H9 (cell line): ENCODE measurements around the gene CTNNBL1. TPM values are rescaled to one million over a fixed set of nuclear protein-coding genes. Genes with fewer than 3 reads are reported as not detected.

Source experiments
- DNase-seq: peaks from one replicate; pipeline ENCODE4 v3.0.0-alpha.2; 2017
- H2AFZ ChIP-seq: one replicate; pipeline ENCODE4 v1.6.1; 2013; ENCODE audit warnings: mild to moderate bottlenecking, low read length, control low read depth, moderate library complexity
- H2AK5ac ChIP-seq: 2 replicates; pipeline ENCODE4 v1.6.1; 2013; ENCODE audit warnings: low read length, control low read depth, mixed read lengths; ENCODE audit not compliant: insufficient read length
- H2BK120ac ChIP-seq: one replicate; pipeline ENCODE4 v1.6.1; 2013; ENCODE audit warnings: low read depth, mild to moderate bottlenecking, low read length, control low read depth, inconsistent platforms; ENCODE audit not compliant: poor library complexity, severe bottlenecking
- H2BK12ac ChIP-seq: 2 replicates; pipeline ENCODE4 v1.6.1; 2013; ENCODE audit warnings: low read length, control low read depth, mixed read lengths, low read depth; ENCODE audit not compliant: insufficient read length
- H2BK15ac ChIP-seq: 2 replicates; pipeline ENCODE4 v1.6.1; 2013; ENCODE audit warnings: low read depth, low read length, control low read depth
- H2BK20ac ChIP-seq: one replicate; pipeline ENCODE4 v1.6.1; 2013; ENCODE audit warnings: low read depth, mild to moderate bottlenecking, low read length, control low read depth, inconsistent platforms; ENCODE audit not compliant: poor library complexity, severe bottlenecking
- H2BK5ac ChIP-seq: 2 replicates; pipeline ENCODE4 v1.6.1; 2013; ENCODE audit warnings: low read length, control low read depth, mixed read lengths; ENCODE audit not compliant: insufficient read length
- H3K14ac ChIP-seq: 2 replicates; pipeline ENCODE4 v1.6.1; 2013; ENCODE audit warnings: low read length, control low read depth; ENCODE audit not compliant: insufficient read depth
- H3K18ac ChIP-seq: 2 replicates; pipeline ENCODE4 v1.6.1; 2013; ENCODE audit warnings: low read depth, mild to moderate bottlenecking, mixed read lengths, low read length, control low read depth; ENCODE audit not compliant: insufficient read length
- H3K23ac ChIP-seq: 2 replicates; pipeline ENCODE4 v1.6.1; 2013; ENCODE audit warnings: low read length, control low read depth, mixed read lengths, low read depth; ENCODE audit not compliant: insufficient read length
- H3K23me2 ChIP-seq: 2 replicates; pipeline ENCODE4 v1.6.1; 2013; ENCODE audit warnings: low read depth, mild to moderate bottlenecking, mixed read lengths, low read length, control low read depth; ENCODE audit not compliant: insufficient read length, poor library complexity, severe bottlenecking
- H3K27ac ChIP-seq: 2 replicates; pipeline ENCODE4 v1.5.1; 2013; ENCODE audit warnings: low read length, control low read depth, mixed read lengths, low read depth; ENCODE audit not compliant: insufficient read length
- H3K27me3 ChIP-seq: 2 replicates; pipeline ENCODE4 v1.6.1; 2013; ENCODE audit warnings: low read length, control low read depth, inconsistent platforms; ENCODE audit not compliant: insufficient read depth
- H3K4ac ChIP-seq: 2 replicates; pipeline ENCODE4 v1.6.1; 2013; ENCODE audit warnings: low read depth, mild to moderate bottlenecking, control low read depth, inconsistent platforms, low read length, moderate library complexity
- H3K4me1 ChIP-seq: 2 replicates; pipeline ENCODE4 v1.6.1; 2013; ENCODE audit warnings: low read length, control low read depth, inconsistent platforms; ENCODE audit not compliant: insufficient read depth
- H3K4me2 ChIP-seq: 2 replicates; pipeline ENCODE4 v1.6.1; 2013; ENCODE audit warnings: low read length, control low read depth, mixed read lengths; ENCODE audit not compliant: insufficient read length, insufficient read depth
- H3K56ac ChIP-seq: 2 replicates; pipeline ENCODE4 v1.6.1; 2013; ENCODE audit warnings: low read depth, mild to moderate bottlenecking, mixed read lengths, low read length, control low read depth; ENCODE audit not compliant: insufficient read length
- H3K79me1 ChIP-seq: 2 replicates; pipeline ENCODE4 v1.6.1; 2013; ENCODE audit warnings: low read depth, mild to moderate bottlenecking, moderate library complexity, low read length, control low read depth, inconsistent platforms; ENCODE audit not compliant: insufficient read depth, poor library complexity, severe bottlenecking
- H3K79me2 ChIP-seq: 2 replicates; pipeline ENCODE4 v1.6.1; 2013; ENCODE audit warnings: low read length, control low read depth, inconsistent platforms; ENCODE audit not compliant: insufficient read depth
- H3K9ac ChIP-seq: 2 replicates; pipeline ENCODE4 v1.6.1; 2013; ENCODE audit warnings: low read length, control low read depth, mixed read lengths; ENCODE audit not compliant: insufficient read length; ENCODE audit errors: extremely low read depth
- H3K9me3 ChIP-seq: one replicate; pipeline ENCODE4 v1.6.1; 2013; ENCODE audit warnings: low read depth, low read length, inconsistent platforms; ENCODE audit not compliant: control insufficient read depth
- H3T11ph ChIP-seq: one replicate; pipeline ENCODE4 v1.6.1; 2013; ENCODE audit warnings: mild to moderate bottlenecking, low read length, control low read depth, inconsistent platforms
- H4K20me1 ChIP-seq: one replicate; pipeline ENCODE4 v1.6.1; 2013; ENCODE audit not compliant: control insufficient read depth, insufficient read length, insufficient read depth
- H4K5ac ChIP-seq: 2 replicates; pipeline ENCODE4 v1.6.1; 2013; ENCODE audit warnings: low read depth, mild to moderate bottlenecking, mixed read lengths, low read length, control low read depth; ENCODE audit not compliant: insufficient read length
- H4K8ac ChIP-seq: replicated peaks from 2 replicates; pipeline ENCODE4 v1.6.1; 2013; ENCODE audit warnings: low read length, control low read depth, mixed read lengths, low read depth; ENCODE audit not compliant: insufficient read length
- H4K91ac ChIP-seq: 2 replicates; pipeline ENCODE4 v1.6.1; 2013; ENCODE audit warnings: low read depth, mild to moderate bottlenecking, moderate library complexity, mixed read lengths, low read length, control low read depth; ENCODE audit not compliant: insufficient read length
- H3K27ac Mint-ChIP-seq, 3 experiments: 2 replicates in 2 of 3; 3 replicates in 1 of 3; pipeline ENCODE4 v1.8.0; 2020 to 2021; ENCODE audit warnings: mixed read lengths in 3 of 3, mild to moderate bottlenecking in 1 of 3, moderate library complexity in 1 of 3
- H3K27me3 Mint-ChIP-seq: 2 replicates; pipeline ENCODE4 v1.8.0; 2021; ENCODE audit warnings: low read depth, mild to moderate bottlenecking, moderate library complexity, mixed read lengths
- H3K36me3 Mint-ChIP-seq, 3 experiments: 2 replicates in 2 of 3; 3 replicates in 1 of 3; pipeline ENCODE4 v1.8.0; 2020 to 2021; ENCODE audit warnings: low read depth in 3 of 3, mixed read lengths in 3 of 3; ENCODE audit not compliant: insufficient read depth in 1 of 3
- H3K4me1 Mint-ChIP-seq, 2 experiments: 2 replicates each; pipeline ENCODE4 v1.8.0; 2020; ENCODE audit warnings: mixed read lengths in 2 of 2
- H3K4me3 Mint-ChIP-seq, 2 experiments: 2 replicates in 1 of 2; 3 replicates in 1 of 2; pipeline ENCODE4 v1.8.0; 2020 to 2021; ENCODE audit warnings: mild to moderate bottlenecking in 2 of 2, mixed read lengths in 2 of 2, moderate library complexity in 1 of 2
- H3K9me3 Mint-ChIP-seq, 2 experiments: 2 replicates in 1 of 2; 3 replicates in 1 of 2; pipeline ENCODE4 v1.8.0; 2020; ENCODE audit warnings: mild to moderate bottlenecking in 2 of 2, mixed read lengths in 2 of 2, moderate library complexity in 1 of 2
- CTCF ChIP-seq: fragments of 200-600 bp; sonication (generic); conservative IDR thresholded peaks from 3 replicates; pipeline ENCODE4 v1.8.0; 2021; ENCODE audit warnings: antibody characterized with exemption, mild to moderate bottlenecking
- WGBS: extraction: QIAGEN DNeasy Blood & Tissue Kit; methylation state at CpG from one replicate; pipeline ENCODE4 v1.1.7; 2013; ENCODE audit warnings: missing lambda C conversion rate, low lambda C conversion rate, mixed read lengths; ENCODE audit not compliant: insufficient read length; ENCODE audit errors: extremely low coverage; 5-methylcytosine and 5-hydroxymethylcytosine counted together
- total RNA-seq: library from RNA; stranded (reverse); gene quantifications from 2 replicates; pipeline ENCODE4 v1.2.1, GENCODE V29; 2021

Gene CTNNBL1
- total RNA-seq, 1 experiment from 2014 or later = 67.2 TPM

GRCh38 chr20:37781626-37782025 is 87.8 kb downstream of the CTNNBL1 start:
- no peak overlapping the region for H2BK120ac ChIP-seq
- no peak overlapping the region for H2AFZ ChIP-seq
- no peak overlapping the region for H3K56ac ChIP-seq
- no peaks in the 10 kb centered on the region for H3K9me3 ChIP-seq
- H3K4ac ChIP-seq = no peak overlapping the region
- WGBS = no CpG with 5 or more reads among the region's 1 CpG
- no peak overlapping the region for H3K18ac ChIP-seq
- H2BK12ac ChIP-seq = no peak overlapping the region
- no peak overlapping the region for H3T11ph ChIP-seq
- H3K27ac ChIP-seq = no peak overlapping the region
- H2BK20ac ChIP-seq = no peak overlapping the region
- H4K91ac ChIP-seq = no peak overlapping the region
- H3K23ac ChIP-seq = no peak overlapping the region
- TF ChIP-seq CTCF = no peak
- no peak overlapping the region for H4K8ac ChIP-seq
- no peaks in the 10 kb centered on the region for H3K27me3 Mint-ChIP-seq
- H3K9ac ChIP-seq = no peak overlapping the region
- H2AK5ac ChIP-seq = no peak overlapping the region
- H3K4me1 ChIP-seq = peaks cover 5% of the 10 kb centered on the region
- peaks cover 0 to 2% (median 0%) of the 10 kb centered on the region in 3 experiments; a peak in 1 of 7 replicates for H3K36me3 Mint-ChIP-seq
- no peaks in the 10 kb centered on the region for H4K20me1 ChIP-seq
- H3K9me3 Mint-ChIP-seq = no peaks in the 10 kb centered on the region
- H3K4me1 Mint-ChIP-seq = peaks cover 11% of the 10 kb centered on the region in 2 experiments
- H2BK5ac ChIP-seq = no peak overlapping the region
- H3K4me3 Mint-ChIP-seq = no peak overlapping the region
- H3K27ac Mint-ChIP-seq = no peak overlapping the region
- no peaks in the 10 kb centered on the region for H3K27me3 ChIP-seq
- no peaks in the 10 kb centered on the region for H3K79me2 ChIP-seq
- no peak overlapping the region for H3K14ac ChIP-seq
- H2BK15ac ChIP-seq = no peak overlapping the region
- H3K4me2 ChIP-seq = no peak overlapping the region
- DNase-seq = no peak
- H3K79me1 ChIP-seq = no peaks in the 10 kb centered on the region
- H4K5ac ChIP-seq = no peak overlapping the region
- no peaks in the 10 kb centered on the region for H3K23me2 ChIP-seq
